Renal pelvis (tissue), 4 donors: ENCODE results near the gene BAZ2B. TPM values are rescaled to one million over a fixed set of nuclear protein-coding genes. Genes with fewer than 3 reads are reported as not detected.

ENCODE experiments used
- DNase-seq: peaks from one replicate; pipeline ENCODE4 v3.0.0-alpha.2; 2013
- polyA plus RNA-seq, 3 donors: library from polyadenylated mRNA; unstranded; fragments of 120-200 nt; gene quantifications; one replicate each; pipeline ENCODE4 v1.2.1, GENCODE V29; 2013; ENCODE audit not compliant: insufficient read length in 3 of 3

Gene BAZ2B
- polyA plus RNA-seq, 3 donors, result 71.4 to 83.8 (median 77.0) TPM

DNA sequence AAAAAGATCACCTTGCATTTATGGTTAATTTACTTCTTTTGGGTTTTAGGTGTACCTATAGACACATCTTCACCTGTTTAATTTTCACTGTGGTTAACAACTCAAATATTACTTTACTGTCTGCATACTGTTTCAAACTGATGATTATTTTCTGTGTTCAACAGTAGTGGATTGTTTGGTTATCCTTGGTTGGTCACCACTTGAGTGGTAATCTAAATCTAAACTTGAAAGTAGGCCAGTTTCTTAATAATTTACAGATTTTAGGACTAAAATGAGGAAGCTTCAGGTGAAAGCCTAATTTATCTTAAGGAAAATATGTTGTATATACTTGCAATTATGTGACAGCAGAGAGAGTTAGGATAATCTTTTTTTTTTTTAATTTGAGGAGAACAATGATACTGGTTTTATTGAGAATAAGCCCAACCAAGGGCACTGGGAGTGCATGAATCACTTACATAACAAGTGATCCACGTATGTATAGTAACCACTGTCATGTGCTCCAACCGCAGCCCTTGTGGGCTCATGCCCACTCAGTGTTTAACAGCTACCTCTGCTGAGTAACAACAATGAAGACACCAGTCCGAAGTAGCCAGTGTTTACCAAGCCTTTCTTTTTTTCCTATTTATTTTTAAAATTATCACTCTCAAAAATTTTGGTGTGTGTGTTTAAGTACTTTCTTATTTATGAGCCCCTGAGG lies 298.8 kb downstream of the BAZ2B start:
- no peak for DNase-seq

DNA sequence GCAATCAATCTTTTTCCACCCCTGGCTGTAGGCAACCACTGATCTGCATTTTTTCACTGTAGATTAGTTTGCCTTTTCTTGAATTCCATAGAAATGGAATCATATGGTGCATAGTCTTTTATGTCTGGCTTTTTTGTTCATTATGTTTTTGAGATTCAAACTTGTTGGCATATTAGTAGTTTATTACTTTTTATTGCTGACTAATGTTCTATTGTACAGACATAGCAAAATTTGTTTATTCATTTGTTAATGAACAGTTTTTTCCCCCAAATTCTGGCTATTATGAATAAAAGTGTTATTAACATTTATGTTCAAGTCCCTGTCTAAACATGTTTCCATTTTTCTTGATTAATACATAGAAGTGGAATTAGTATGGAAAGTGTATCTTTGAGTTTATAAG lies 308.4 kb downstream of the BAZ2B start:
- no peak for DNase-seq

DNA sequence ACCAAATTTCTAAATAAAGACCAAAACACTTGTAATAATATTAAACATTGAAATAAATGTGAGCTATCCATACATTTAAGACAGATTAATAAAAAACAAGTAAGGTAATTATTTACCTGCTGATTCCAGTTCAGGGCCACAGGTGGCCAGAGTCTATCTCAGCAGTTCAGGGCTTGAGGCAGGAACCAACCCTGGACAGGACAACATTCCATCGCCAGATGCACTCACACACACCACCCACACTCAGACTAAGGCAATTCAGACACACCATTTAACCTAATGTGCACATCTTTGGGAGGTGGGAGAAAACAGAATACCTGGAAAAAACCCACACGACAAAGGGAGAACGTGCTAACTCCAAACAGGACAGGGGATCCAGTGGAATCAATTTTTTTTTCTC lies 315.8 kb downstream of the BAZ2B start:
- DNase-seq, result no peak

DNA sequence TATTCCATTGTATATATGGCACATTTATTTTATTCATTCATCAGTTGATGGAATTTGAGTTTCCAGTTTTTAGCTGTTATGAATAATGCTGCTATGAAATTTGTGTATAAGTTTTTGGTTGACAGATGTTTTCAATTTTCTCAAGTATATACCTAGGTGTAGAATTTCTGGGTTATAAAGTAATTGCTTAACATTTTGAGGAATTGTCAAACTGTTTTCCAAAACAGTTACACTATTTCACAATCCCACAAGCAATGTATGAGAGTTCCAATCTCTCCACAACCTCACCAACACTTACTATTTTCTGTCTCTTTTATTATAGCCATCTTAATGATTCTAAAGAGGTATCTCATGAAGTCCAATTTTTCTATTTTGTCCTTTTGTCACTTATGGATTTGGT lies 317.4 kb downstream of the BAZ2B start:
- DNase-seq, result no peak

DNA sequence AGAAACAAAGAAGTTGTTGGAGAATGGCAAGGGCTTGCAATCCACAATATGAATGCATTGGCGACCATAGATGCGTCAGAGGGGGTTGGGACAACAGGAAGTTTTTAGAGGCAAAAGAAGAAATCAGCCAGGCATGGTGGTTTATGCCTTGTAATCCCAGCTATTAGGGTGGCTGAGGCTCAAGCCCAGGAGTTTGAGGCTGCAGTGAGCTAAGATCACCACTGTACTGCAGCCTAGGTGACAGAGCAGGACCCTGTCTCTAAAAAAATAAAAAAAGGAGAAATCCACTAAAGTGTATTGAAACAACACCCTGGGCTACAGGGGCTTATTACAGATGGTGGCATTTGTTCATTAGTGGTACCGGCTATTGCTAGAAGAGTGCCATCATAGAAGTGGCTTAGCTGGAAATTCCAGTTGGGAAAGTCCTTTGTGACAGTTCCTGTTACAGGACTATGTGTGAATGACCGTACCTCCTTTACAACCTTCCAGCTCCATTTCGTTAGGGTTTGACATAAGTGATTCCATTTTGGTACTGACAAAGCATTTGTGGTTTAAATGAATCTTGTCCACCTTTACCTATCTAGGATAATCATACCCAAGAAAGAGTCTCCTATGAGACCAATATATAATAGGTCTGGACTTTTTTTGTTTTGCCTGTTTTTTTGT lies 319.2 kb downstream of the BAZ2B start:
- DNase-seq, result no peak

DNA sequence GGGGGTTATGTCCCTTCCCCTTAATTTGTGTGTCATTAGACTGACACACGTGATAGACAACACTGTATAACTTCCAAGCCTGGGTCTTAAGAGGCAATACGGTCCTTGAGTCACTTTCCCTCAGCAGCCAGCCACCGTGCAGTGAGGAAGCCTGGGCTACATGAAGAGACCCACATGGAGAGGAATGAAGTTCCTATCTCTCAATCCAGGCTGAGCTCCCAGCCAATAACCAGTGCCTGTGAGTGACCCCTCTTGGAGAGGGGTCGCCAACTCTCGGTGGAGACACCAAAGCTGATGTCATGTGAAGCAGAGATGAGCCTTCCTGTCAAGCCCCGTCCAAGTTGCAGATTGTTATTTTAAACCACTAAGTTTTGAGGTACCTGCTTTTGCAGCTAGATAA lies 324.2 kb downstream of the BAZ2B start:
- no peak for DNase-seq

DNA sequence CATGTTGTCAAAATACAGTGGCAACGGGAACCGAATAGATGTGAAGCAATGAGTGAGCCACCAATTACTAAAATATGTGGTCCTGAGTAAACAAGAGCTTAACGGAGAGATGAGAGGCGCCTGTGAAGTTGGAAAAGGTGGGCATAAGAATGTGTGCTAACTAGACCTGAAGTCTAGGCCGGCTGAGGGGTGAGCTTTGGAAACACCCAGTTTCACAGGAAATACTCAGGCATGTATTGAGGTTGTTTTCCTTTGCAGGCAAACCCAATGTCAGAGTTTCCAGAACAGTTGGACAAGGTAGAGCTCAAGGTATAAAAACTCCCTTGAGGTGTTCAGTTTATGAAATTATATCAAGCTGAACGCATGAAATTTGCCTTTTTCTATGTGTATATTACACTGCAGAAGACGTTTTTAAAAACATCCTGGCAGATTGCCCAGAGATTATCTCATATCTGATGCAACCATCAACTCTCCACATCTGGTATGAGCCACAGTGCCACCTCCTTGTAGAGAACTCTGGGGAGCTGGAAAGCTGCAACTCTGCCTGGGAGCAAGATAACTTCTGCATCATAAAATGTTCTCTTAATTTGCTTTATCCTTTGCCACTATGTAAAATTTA lies 325.9 kb downstream of the BAZ2B start:
- no peak for DNase-seq

DNA sequence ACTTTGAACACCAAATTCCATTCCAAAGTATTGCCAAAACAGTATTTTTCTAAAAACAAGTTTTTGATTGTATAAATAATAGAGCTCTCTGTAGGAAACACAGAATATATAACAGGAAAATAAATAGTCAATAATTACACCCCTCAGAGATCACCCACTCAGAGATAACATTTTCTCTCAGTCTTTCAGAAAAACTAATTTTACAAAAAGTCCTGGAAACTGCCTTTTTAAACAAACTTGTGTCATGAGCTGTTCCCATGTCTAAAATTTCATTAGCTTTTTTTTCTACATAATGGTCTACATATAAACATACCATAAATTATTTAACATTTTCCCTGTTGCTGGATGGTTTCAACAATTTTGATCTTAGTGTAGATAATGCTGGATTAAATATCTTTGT lies 328.6 kb downstream of the BAZ2B start:
- no peak for DNase-seq

DNA sequence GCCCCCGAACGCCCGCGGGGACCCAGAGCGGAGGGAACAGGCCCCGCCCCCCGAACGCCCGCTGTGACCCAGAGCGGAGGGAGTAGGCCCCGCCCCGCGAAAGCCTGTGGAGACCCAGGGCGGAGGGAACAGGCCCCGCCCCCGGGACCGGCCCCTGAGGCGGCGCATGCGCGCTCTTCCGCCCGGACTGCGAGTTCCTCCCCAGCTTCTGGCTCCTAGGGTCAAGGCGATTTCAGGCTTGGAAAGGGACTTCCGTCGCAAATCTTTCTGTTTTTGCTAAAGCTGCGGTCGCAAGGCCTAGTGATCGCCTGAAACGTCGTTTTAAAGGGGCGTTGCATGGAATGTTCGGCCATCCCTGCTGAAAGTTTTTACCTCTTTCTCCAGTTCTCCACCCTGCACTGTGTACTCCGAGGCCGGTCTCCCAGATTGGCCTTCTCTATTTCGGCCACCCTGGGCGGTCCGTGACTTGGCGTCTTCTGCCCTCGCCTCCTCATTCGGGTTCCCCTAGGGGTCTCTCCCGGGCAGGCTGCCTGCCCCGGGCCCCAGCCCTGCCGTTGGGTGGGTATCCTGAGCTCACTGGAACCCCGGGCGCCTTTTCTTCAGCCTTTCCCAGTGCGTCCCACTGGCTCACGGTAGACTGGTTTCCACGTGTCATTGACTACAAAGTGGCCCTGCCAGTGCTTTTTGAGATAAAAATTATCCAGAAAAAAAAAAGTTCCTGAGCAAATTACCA lies 329.5 kb downstream of the BAZ2B start:
- DNase-seq, result peak; percentile 97

DNA sequence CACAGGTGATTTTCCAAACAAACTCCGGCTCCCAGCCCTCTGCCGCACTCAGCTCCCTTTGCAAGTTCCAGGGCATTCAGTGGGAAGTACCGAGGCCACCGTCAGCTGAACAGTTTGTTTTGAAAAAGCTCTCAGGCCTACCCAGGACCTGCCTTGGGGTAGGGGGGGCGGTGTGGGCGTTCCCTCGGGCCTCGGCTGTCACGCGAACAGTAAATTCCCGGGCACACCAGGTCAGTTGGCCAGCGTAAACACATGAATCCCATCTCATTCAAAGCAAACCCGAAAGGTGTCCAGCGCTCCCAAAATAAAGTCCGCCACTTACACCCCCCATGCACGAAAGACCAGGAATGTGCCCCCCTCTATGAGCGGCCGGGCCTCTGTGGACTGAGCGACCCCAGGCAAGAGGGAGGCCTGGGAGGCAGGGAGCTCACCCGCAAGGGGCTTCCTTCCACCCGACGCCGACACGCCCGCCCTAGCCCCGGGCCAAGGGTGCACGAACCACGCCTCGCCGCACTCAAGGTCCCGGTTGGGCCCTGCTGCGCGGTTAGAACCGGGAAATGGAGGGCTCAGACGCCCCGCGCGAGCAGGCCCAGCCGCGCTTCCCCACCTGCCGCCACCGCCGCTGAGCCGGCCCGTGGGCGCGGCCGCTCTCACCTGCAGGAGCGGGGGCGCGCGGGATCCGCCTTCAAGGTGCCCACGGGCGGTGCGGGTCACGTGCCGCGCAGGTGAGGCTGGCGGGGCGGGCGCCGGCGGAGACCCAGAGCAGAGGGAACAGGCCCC lies 330.2 kb downstream of the BAZ2B start, which contains the start of gene WDSUB1:
Gene WDSUB1, minus strand, starts transcription at position 775 of the 780 bp plus-strand sequence. CDS start 3,634 bp downstream, outside the sequence.
- DNase-seq, result peak; percentile 79

DNA sequence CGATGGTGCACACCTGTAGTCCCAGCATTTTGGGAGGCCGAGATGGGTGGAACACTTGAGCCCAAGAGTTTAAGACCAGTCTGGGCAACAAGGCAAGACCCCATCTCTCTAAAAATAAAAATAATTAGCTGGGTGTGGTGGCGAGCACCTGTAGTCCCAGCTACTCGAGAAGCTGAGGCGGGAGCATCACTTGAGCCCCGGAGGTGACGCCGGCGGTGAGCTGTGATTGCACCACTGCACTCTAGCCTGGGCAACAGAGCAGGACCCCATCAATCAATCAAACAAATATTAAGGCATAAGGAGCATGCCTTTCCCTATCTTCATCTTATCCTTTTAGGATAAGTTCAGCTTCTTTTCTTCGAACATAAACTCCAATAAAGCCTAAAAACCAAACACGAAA lies 330.9 kb downstream of the BAZ2B start:
- no peak for DNase-seq

DNA sequence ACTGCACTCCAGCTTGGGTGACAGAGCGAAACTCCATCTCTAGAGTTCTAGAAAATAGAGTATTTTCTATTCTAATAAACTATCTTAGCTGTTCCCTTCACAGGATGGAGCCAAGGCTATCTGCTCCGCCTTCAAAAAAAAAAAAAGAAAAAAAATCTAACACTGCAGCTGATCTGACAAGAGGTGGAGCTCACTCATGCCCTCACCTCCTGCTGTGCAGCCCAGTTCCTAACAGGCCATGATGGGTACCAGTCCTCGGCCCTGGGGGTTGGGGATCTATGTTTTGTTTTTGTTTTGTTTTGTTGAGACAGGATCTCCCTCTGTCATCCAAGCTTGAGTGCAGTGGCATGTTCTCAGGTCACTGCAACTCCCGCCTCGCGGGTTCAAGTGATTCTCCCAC lies 332.8 kb downstream of the BAZ2B start:
- DNase-seq, result no peak

DNA sequence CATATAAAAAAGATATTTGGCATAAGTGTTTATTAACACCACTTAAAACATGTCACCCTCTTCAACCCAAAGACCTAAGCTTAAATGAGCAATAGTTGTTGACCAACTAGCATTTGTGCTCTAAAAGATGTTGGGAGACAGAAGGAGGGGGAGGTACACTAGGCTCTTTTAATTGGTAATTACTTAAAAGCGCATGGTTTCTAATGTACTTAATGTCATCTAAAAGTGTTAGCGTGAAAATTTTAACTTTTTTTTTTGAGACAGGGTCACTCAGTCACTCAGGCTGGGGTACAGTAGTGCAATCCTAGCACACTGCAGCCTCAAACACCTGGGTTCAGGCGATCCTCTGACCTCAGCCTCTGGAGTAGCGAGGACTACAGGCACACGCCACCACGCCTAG lies 335.3 kb downstream of the BAZ2B start:
- DNase-seq, result no peak

DNA sequence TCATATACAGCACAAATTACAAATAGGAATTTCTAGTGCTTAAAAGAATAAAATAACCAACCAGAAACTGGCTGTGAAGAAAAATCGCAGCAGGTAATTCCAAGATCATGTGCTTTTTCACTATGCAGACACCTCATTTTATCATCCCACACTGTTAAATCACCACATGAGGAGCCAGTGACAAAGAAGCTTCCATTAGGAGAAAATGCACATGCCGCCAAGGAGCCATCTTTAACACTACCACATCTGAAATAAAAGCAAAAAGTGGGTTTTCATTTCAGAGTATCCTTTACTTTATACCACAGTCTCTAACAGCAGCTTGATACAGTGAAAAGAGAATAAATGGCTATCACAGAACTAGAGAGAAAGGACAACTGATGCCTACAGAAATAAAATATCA lies 336.6 kb downstream of the BAZ2B start:
- no peak for DNase-seq

DNA sequence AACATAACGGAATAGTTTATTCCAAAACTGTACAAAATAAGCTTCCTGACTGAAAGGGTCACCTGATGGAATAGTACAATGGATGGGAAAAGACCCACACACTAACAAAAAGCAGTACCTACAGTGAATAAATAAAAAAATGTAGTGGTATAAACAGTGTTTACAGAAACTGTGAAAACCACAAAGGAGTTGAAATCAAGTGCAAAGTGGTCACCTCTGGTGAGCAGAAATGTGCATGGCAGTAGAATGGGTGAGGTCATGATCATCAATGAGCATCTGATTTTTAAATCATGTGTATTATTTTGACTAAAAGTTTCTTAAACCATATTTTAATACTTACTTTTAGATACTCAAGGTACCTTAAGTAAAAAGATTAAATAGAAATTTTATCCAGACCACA lies 341.2 kb downstream of the BAZ2B start:
- no peak for DNase-seq

DNA sequence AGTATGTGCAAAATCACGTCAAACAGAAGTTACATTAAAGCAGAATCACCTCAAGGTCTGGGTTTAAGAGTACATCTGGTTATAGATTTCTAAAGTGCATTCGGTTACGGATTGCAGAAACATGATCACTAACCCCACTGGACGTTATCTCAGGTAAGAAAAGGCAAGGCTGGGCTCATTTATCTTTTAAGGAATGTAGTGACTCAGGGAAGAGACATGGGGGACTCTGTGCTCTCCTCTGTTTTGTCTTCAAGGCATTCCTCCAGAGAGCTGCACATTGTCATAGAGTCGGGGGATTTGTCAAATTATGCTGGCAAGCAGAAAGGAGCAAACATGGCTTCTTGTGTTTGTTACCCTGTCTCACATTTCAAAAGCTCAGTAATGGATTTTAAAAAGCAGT lies 344.2 kb downstream of the BAZ2B start:
- no peak for DNase-seq

DNA sequence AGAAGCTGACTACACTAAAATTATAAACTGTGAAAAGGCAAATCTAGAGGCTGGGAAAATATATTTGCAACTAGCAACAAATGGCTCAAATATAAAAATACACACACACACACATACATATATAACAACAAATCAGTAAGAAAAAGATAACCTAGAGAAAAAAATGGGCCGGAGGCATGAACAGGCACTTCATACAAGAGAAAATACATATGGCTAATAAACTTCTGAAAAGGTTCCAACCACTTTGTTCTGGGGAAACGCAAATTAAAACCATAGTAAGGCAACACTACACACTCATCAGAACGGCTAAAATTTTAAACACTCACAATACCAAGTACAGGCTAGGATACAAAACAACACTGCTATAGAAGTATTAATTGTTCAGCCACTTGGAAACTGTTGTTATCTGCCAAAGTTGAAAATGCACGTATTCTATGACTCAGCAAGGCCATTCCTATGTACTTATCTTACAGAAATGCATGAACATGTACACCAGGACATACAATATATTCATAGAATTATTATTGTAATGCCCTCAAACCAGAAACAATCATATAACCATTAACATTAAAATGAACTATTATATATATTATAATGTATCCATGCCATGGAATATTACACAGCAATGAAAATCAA lies 345.5 kb downstream of the BAZ2B start:
- no peak for DNase-seq
